GM18508 (cell line): ENCODE measurements around the gene HOXC9.

Experiments
- ATAC-seq: cut with Tn5 transposase; IDR thresholded peaks from one replicate; pipeline ENCODE4 v1.9.1; 2021; ENCODE audit warnings: moderate number of reproducible peaks; ENCODE audit not compliant: insufficient read depth, unreplicated experiment

The HOXC9 gene

DNA sequence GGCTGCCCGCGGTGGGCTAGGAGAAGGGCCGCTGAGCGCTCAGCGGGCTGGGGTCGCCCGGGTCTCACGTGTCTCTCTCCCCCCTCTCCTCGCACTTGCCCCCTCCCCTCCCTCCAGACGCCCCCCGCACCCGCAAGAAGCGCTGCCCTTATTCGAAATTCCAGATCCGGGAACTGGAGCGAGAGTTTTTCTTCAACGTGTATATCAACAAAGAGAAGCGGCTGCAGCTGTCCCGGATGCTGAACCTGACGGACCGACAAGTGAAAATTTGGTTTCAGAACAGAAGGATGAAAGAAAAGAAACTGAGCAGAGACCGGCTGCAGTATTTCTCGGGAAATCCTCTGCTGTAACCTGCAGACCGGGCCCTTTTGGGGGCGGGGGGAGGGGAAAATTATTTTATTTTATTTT, 24.9 kb upstream of the HOXC9 start:
- ATAC-seq = no peak

DNA sequence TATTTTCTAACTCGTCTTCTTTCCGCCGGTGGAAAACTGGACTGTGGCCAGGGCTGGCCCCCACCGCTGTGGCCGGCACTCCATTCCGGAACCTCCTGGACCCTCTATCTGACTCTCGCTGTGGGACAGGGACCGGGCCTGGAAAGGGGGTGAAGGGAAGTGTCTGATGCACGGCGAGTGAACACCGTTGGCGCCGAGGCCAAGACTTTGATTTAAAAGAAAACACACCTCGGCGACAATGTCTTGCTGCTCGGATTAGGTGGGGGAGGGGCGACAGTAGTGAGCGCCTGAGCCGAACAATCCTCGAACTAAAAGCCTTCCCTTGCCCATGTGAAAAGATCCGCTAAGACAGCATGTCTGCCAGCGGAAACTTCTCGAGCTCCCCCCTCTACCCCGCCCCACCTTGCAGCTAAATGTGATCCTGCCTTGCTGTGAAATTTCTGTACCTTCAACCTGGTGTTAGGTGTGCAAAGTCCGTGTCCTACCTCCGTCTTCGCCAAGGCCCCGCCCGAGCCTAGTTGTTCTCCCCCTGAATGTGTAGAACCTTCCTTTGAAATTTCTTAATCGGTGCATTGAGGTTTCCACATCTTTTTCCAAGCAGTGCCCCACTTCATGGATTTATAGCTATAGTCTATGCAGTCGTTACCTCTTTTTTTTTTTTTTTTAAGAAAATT, 24.3 kb upstream of the HOXC9 start:
- no peak for ATAC-seq

DNA sequence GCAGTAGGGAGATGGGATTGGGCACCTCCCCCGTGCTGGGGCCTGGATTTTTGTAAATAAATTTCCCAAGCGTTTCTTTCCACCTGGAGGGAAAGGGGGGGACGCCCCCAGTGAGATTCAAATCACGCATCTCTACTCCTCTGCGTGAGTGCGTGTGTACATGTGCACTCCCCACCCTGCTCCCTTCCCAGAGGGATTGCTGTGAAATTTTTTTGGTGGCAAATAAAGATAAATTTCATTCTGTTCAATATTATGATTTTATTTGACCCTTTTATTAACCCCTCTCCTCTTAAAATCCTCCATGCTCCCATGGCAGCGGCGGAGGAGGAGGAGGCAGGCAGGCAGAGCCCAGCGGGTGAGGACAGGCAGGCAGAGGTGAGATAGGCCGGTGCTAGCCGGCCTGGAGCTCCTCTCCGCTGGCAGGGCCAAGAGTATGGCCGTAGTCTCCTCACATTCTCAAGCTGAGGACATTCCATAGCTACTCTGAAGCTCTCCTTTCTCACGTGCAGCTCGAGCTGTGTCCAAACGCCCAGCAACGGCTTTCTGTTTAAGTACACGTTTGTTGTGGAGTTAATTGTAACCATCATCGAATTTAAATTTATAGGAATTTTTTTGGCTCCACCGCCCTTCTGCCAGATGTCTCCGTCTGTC, 23.7 kb upstream of the HOXC9 start:
- ATAC-seq = no peak

DNA sequence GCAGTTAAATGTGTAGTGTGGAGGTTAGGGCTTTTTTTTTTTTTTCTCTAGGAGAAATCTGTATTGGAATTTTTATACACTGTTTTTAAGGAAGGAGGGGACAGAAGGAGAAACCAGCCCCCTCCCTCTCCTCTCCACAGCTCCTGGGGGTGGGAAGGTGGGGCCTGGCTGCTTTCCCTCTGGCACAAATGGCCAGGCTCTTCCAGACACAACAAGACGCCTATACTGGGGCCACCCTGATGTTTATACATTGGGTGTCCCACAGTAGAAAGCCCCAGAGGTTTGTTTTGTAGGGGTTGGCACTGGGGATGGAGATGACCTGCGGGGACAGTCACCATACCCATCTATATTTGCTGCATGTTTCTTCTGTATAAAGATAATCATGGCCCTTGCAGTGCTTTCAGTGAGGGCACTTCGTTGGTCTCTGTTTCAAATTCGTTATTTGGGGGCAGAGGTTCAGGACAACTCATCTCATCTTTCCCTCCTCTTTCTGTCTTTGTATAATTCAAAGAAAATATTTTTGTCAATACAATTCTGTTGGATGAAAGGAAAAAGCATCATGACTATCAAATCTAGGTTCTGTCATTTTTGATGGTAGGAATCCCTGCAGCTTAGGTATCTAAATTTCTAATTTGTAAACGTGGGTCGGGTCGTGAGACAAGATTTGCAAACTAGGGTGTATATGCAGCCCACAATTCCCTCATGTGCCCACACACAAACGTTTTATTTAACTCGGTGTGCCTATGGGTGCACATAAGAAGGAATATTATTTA, 23.0 kb upstream of the HOXC9 start:
- no peak for ATAC-seq

DNA sequence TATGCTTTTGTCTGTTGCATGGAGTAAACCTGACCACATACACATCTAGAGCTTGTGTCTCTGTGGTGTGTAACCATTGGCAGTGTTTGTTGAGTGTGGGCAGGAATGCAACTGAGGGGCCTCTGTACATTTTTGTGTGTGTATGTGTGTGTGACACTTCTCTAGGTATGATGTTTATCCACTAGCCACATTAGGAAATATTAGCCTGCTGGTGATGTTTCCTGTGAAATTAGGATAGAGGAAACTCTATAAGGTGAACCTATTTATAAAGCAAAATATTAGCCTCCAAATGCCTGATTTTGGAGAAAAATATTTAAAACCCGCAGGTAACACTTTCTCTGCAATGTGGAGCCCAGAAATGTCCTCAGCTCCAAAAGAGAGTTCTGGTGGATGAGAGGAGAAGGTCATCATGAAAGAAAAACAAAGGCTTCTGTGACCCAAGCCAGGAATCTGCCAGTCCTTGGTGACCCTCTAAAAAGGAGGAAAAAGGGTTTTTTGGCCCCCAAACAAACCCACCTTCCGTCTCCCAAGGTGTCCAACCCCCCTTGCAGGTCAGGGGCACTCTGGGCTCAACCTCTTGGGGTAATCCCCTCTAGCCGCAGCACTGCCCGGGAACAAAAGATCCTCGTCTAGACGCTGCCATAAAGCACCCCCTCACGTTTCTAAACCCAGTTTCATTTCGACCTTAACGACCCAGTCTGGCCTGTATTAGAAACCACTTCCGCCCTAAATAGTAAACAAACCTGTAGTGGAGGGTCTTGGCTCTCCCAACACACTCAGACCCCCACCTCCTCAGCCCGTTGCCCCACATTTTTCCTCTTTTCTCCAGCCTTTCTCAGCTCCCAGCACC, 22.1 kb upstream of the HOXC9 start:
- no peak for ATAC-seq

DNA sequence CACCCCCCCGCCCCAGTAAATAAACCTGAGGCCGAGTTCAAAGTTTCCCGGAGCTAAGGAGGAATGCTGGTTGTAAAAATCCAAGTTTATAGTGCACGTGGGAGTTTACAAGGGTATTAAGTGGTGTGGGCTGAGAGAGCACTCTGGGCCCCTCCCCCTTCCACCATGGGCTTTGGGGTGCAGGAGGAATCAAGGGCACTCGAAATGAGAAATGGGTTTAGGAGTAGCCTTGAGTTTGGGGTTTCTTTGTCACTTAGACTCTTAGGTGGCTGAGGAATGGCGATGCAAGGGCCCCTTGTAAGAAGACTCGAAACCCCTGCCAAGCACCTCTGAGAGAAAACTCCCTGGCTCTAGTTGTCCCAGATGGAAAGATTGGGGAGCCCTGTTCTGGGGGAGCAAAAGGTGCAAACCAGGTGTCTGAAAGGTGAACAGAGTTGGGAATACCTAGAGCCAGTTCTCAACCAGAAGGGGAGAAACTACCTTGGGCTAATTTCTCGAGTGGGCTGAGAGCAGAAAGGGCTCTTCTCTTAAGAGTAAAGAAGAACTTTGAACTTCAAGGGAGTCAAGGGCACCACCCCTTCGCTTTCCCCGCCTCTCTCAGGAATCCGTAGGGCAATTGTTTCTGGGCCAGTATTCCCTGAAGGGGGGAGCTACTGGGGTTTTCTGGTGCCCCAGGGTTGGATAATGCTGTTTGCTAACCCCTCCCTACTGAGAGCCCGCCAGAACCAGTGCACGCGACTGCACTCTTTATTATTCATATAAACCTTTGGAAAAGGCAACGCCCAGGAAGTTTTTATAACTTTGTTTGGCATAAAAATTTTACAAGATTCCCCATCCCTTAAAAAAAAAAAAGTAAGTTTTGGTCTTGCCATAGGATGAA, 21.2 kb upstream of the HOXC9 start:
- ATAC-seq = no peak

DNA sequence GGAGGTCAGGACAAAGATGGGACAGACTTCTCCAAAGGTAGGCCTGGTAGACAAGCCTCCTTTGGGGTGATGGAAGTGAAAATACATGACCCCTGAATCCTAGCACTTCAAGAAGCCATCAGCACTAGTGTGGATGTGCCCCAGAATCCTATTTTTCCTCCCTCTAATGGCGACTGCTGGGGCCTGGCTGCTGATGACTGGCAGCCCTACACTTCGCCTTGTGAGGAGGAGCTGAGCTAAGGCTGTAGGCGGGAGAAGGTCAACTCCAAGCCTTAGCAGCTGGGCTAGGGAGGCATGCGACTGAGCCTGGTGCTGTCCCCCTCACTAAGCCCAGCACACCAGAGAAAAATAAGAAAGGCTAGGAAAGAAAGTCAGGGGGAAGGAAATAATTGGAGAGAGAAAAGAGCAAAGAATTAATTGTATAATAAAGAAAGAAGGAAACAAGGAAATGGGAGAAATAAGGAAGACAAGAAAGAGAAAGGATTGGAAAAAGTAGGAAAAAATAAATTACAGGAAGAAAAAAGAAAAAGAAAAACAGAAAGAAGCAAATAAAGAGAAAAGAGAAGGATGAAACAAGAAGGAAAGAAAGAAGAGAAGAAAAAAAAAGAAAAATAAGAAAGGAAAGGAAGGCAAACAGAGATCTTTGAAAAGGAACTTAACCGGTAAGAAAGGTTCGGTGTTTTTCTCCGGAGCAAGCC, 19.7 kb upstream of the HOXC9 start:
- ATAC-seq = no peak

DNA sequence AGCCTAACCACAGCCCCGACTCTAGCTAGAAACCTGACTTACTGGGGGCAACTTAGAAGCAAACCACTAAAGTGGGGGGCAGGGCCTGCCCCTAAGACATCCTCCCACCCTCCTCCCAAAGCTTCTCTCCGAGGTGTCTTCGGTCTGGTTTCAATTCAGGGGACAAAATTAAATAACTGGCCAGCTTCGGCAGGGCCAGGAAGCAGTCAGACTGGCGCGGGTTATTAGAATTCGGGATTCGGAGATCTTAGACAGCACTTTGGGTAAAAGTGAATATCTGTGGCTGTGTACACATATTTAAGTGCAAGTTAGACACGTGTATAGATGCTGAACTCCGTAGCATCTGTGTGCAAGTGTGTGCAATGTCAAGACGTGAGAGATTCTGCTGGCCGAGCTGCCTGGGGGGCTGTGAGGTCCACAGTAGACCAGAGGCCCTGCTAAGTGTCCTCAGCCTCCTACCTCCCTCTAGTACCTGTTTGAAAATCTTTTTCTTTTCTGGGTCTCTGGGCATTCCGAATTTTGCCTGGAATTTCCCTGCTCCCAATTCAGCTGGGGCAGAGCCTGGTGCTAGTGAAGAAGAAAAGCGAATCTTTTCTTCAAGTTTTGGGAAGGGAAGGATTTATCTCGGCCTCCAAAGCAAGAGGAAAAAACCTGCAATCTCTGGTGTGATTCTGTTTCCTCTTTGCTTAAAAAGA, 19.0 kb upstream of the HOXC9 start:
- no peak for ATAC-seq

DNA sequence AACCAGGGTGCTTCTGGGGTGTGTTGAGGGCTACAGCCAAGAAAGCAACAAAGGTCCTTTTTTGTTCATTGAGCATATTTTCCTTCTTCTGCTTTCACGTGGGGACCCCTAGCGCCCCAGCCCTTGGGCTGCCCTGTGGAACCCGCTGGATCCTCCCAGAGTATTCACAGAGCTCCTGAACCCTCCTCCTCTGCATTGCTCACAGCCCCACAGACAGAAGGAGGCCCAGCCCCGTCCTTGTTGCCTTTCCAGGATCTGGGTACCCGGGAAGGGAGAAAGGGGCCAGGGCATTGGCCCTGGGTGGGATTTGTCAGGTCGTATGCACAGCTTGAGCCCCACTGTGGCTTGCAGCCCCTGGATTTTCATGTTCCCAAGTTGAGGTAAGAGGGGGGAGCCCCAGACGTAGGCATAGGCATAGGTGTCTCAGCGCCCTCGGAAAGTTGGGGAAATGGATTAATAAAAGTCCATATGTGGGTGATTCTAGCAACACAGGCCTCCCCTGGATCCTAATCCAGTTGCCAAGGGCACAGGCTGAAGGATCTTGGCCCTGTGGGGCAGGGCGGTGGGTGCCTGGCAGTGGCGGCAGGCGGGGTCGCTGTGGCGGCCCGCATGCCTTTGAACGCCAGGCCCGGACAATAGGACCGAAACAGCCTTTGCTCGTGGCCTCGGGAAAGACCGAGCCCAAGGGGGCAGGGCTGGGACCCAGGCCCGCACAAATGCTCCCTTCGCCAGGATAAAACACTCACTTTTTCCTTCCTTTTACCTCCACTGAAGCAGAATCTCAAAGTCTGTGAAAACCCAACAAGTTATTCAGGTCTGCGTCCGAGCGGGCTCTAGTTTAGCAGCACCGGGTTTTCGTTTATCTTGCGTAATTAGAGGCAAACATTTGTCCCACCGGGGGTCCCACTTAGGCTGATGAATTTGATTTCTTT, 18.1 kb upstream of the HOXC9 start:
- no peak for ATAC-seq

DNA sequence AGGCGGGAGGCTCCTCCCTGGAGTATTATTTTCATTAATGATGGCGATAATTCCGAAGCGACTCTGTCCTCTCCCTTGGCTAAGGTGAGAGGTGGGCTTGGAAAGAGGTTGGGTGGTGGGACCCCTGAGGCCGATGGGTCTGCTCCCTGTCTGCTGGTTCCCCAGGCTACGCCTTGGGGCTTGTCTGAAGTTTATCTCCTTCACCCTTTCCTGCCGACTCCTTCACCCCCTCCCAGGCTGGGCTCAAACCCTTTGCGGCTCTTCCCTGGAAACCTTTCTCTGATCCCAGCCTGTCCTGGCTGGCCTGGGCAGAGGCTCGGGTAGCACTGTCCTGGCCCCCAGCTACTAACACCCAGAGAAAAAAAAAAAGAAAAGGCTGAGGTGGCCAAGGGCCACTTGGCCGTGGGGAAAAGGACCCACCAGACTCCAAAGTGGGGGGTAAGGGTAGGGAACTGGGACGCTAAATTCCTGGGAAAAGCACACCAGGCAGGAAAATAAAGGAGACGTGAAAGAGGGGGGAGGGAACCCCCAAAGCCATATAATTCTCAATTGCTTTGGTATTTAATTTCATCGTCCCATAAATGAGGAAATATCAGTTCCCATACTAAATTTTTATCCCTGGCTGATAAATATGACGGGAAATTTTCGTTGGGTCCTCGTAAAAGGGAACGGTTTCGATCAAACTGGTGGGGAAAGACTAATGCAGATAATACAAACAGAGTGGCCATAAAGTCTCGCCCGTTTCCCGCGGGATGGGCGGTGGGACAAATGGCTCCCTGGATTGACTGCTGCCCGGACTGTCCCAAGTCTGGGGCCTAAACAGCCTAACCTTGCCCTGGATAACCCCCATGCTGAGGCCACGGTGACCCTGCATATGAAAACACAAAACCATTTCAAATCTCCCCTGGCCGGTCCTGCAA, 17.1 kb upstream of the HOXC9 start:
- no peak for ATAC-seq

DNA sequence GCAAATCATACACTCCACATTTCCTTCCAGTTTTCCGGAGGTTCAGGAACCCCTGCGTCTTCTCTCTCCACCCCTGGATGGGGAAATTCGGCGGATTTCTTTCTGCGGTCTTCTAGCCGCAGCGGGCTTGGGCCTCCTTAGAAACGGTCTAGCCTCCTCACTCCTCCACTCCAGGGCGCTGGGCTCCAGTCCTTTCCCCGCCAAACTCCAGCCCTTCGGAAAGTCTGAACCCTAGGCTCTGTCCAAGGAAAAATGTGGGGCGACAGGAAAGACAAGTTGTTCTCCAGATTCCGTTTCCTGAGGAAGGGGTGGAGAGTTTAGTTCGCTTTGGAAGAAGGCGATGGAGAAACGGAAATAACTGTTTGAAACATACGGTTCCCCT, 16.4 kb upstream of the HOXC9 start:
- no peak for ATAC-seq

DNA sequence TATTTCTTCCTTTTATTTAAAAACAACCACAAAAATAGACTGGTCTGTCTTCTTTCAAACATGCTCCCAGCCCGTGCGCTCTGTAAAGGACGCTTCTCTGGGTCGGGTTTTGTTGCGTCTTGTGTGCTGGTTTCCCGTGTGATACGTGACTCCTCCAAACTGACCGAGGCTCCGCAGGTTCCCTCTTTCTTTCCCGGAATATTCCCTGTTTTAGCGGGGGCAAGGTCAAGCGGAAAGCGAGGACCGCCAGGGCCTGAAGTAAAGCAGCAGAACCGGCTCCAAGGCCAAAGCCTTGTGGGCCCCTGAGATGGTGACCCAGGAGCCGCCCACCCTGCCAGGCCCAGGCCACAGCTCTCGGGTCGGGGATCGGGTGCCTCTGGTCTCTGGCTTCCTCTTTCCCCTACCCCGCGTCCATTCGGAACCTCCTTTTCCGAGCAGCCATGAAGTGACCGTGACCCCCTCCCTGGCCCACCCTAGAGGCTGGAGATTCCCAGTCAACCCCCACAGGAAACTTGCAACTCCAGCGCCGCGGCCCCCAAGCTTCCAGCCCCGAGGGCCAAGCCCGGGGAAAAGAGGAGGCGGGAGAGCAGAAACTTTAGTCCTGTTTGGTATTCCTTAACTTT, 15.9 kb upstream of the HOXC9 start:
- no peak for ATAC-seq

DNA sequence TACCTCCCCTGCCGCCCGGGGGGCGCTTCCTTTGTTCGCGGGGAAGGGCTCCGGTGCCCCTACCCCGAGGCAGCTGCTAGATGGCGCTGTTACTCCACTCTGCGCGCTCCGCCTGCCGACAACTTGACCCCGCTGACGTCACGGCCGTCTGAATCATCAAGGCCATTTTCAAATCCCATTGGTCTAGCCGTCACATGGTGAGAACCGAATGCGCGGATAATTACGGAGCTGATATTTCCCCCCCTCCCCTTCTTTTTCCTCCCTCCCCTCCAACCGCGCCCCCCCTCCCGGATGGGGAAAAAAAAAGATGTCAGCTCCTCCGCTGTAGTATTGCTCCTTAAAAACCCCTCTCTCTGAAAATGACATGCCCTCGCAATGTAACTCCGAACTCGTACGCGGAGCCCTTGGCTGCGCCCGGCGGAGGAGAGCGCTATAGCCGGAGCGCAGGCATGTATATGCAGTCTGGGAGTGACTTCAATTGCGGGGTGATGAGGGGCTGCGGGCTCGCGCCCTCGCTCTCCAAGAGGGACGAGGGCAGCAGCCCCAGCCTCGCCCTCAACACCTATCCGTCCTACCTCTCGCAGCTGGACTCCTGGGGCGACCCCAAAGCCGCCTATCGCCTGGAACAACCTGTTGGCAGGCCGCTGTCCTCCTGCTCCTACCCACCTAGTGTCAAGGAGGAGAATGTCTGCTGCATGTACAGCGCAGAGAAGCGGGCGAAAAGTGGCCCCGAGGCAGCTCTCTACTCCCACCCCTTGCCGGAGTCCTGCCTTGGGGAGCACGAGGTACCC, 14.9 kb upstream of the HOXC9 start, which contains the start of gene HOXC10:
Gene HOXC10 (plus strand): TSS at position 246 of the 791 bp plus-strand sequence. CDS start 114 bp downstream, at position 360.
- ATAC-seq = no peak

DNA sequence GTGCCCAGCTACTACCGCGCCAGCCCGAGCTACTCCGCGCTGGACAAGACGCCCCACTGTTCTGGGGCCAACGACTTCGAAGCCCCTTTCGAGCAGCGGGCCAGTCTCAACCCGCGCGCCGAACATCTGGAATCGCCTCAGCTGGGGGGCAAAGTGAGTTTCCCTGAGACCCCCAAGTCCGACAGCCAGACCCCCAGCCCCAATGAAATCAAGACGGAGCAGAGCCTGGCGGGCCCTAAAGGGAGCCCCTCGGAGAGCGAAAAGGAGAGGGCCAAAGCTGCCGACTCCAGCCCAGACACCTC, 14.3 kb upstream of the HOXC9 start:
- no peak for ATAC-seq

DNA sequence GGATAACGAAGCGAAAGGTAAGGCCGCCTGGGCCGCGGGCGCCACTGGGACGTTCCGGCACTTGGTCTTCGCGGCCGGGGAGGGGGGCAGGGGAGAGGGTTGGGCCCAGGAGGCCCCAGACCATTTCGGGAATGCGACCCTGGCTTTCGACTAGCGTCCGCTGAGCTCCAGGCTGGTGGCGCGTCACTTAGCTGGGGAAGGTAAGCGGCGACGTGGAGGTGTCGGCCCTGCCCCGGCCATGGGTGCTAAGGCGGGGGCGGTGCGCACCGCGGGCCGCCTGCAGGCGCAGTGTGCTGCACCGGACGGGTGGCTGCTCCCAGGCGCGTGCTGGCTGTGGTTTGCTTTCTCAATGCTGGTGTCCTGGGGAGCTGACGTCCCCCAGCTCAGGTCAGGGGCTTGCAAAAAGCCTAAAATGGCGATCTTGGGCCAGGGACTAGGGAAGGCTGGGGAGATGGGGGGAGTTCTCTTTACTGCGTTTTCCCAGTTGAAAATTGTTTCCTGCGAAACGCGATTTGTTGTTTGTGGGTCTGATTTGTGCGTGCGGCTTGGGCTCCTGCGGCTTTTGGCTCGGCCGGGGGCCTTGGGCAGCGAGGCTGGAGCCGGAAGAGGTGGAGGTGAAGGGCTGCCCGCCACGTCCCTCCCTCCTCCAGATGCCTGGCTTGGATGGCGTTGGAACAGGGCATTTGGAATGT, 13.8 kb upstream of the HOXC9 start:
- no peak for ATAC-seq
